SK-N-DZ (cell line): Measurements from ENCODE around the gene SPON1.
"Not testable (repeated sequence)": the region's sequence is repeated elsewhere in the genome, so short reads cannot be mapped to it uniquely, and the experiment has no call there.

ENCODE experiments used
- DNase-seq: peaks from one replicate; pipeline ENCODE4 v3.0.0-alpha.2; 2015; ENCODE audit warnings: low spot score

The SPON1 gene

GRCh38 chr11:14242187-14242586 is 279.7 kb downstream of the SPON1 start:
- no peak for DNase-seq

- no peak for DNase-seq
Measured at GRCh38 chr11:14242733-14243132, 280.2 kb downstream of the SPON1 start.

GRCh38 chr11:14244926-14245325 is 282.4 kb downstream of the SPON1 start:
- no peak for DNase-seq

- DNase-seq: no peak
Measured at GRCh38 chr11:14245444-14245843, 282.9 kb downstream of the SPON1 start.

GRCh38 chr11:14248580-14248981 is 286.1 kb downstream of the SPON1 start:
- DNase-seq: peak; percentile 27

GRCh38 chr11:14249121-14249963 is 286.8 kb downstream of the SPON1 start:
- peak; percentile 64 for DNase-seq

GRCh38 chr11:14251754-14252153 is 289.2 kb downstream of the SPON1 start:
- DNase-seq: no peak

- DNase-seq: not testable (repeated sequence)
Measured at GRCh38 chr11:14252501-14252900, 290.0 kb downstream of the SPON1 start.

- no peak for DNase-seq
Measured at GRCh38 chr11:14253421-14253820, 290.9 kb downstream of the SPON1 start.

GRCh38 chr11:14253840-14254239 is 291.3 kb downstream of the SPON1 start:
- no peak for DNase-seq

GRCh38 chr11:14254533-14255237 is 292.2 kb downstream of the SPON1 start:
- DNase-seq: no peak

- no peak for DNase-seq
Measured at GRCh38 chr11:14255238-14255534, 292.7 kb downstream of the SPON1 start.

GRCh38 chr11:14258221-14258935 is 295.9 kb downstream of the SPON1 start:
- DNase-seq: peak; percentile 40

GRCh38 chr11:14259186-14259784 is 296.8 kb downstream of the SPON1 start:
- no peak for DNase-seq

- DNase-seq: no peak
Measured at GRCh38 chr11:14259878-14260277, 297.4 kb downstream of the SPON1 start.

- no peak for DNase-seq
Measured at GRCh38 chr11:14261066-14261465, 298.5 kb downstream of the SPON1 start.

GRCh38 chr11:14262271-14262846 is 299.8 kb downstream of the SPON1 start:
- no peak for DNase-seq

GRCh38 chr11:14264966-14265365 is 302.4 kb downstream of the SPON1 start:
- no peak for DNase-seq

- DNase-seq: no peak
Measured at GRCh38 chr11:14266622-14267021, 304.1 kb downstream of the SPON1 start.

GRCh38 chr11:14267861-14268635 is 305.5 kb downstream of the SPON1 start:
- DNase-seq: no peak
